HL-60 (cell line): ENCODE results near the gene ENTR1.

Experiments
- DNase-seq, 2 experiments: peaks; one replicate each; pipeline ENCODE4 v3.0.0-alpha.2; 2010 to 2020; ENCODE audit warnings: low read depth in 1 of 2, low spot score in 1 of 2
- H3K27ac ChIP-seq: fragments of 250-450 bp; sonication (Bioruptor Pico); replicated peaks from 2 replicates; pipeline ENCODE4 v1.5.1; 2020; ENCODE audit warnings: mild to moderate bottlenecking, moderate library complexity
- H3K27me3 ChIP-seq: fragments of 250-450 bp; sonication (Bioruptor Pico); 2 replicates; pipeline ENCODE4 v1.5.1; 2021; ENCODE audit warnings: mild to moderate bottlenecking, moderate library complexity; ENCODE audit not compliant: insufficient read depth, poor library complexity, severe bottlenecking
- H3K4me3 ChIP-seq: replicated peaks from 2 replicates; pipeline ENCODE4 v1.5.1; 2011; ENCODE audit warnings: mild to moderate bottlenecking, control low read depth, low read length; ENCODE audit not compliant: insufficient read depth
- GABPA ChIP-seq: IDR thresholded peaks from 2 replicates; pipeline ENCODE4 v1.6.1; 2012; ENCODE audit warnings: low read depth
- POLR2AphosphoS5 ChIP-seq: IDR thresholded peaks from 2 replicates; pipeline ENCODE4 v1.6.1; 2012; ENCODE audit warnings: low read depth
- SPI1 ChIP-seq: IDR thresholded peaks from 2 replicates; pipeline ENCODE4 v1.6.1; 2012; ENCODE audit warnings: low read depth, mild to moderate bottlenecking, borderline replicate concordance
- TF ChIP-seq, protein P1 (sequence below): IDR thresholded peaks from one replicate; pipeline ENCODE4 v1.5.1; 2011; ENCODE audit warnings: low read length, control low read depth, inconsistent platforms; ENCODE audit not compliant: insufficient read depth
- TF ChIP-seq, protein P2 (sequence below): IDR thresholded peaks from 2 replicates; pipeline ENCODE4 v1.6.1; 2012; ENCODE audit warnings: low read depth; ENCODE audit not compliant: insufficient replicate concordance

The ENTR1 gene

DNA sequence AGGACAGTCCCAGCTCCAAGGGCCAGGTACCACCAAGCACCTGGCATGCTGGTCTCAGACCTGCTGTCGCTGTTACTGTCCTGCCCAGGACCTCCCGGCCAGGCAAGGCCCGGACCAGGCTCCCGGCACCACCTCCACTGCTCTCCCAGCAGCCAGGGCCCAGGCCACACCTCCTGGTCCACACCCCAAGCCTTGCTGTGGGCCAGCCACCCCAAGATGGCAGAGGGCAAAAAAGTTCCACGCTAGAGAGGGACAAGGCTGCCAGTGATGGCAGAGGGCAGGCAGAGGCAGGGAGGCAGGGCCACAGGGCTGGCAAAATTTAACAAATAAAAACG, 48.0 kb downstream of the ENTR1 start:
- Histone ChIP-seq H3K4me3 (no peak overlapping the region), H3K27ac (no peak overlapping the region)

DNA sequence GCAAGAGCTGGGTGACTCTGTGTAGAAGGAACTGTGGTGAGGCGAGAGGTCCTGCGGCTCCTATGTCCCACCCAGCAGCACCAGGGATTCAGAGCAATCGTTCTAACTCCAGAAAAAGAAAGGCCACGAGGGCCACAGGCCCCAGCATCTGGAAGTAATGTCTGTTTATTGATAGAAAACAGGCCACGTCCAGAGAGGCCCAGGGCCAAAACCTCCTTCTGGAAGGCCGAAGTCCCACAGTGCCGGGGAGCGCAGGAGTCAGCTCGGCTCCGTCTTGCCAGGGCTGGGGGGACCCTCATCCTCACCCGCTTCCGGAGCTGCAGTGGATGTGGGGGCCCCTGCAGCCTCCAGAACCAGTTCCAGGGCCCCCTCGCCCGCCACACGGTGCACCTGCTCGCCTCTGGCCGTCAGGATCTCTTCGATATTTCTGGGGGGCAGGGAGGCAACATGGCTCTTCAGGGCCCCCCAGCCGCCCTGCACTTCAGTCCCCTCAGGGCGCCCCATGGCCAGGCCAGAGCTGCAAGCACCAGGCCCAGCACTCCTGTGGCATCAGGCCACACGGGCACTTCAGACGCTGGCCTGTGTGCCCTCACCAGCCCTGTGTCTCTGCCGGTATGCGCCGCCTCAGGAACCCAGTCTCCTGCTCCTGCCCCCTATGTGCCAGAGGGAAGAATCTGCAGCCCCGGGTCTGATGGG, 48.5 kb downstream of the ENTR1 start:
- no peaks in the 10 kb centered on the region for H3K27me3 ChIP-seq
- DNase-seq, result no peak
- no peak overlapping the region for H3K27ac ChIP-seq
- no peak for TF ChIP-seq GABPA
- TF ChIP-seq POLR2AphosphoS5, result no peak
- TF ChIP-seq, protein P1, sequence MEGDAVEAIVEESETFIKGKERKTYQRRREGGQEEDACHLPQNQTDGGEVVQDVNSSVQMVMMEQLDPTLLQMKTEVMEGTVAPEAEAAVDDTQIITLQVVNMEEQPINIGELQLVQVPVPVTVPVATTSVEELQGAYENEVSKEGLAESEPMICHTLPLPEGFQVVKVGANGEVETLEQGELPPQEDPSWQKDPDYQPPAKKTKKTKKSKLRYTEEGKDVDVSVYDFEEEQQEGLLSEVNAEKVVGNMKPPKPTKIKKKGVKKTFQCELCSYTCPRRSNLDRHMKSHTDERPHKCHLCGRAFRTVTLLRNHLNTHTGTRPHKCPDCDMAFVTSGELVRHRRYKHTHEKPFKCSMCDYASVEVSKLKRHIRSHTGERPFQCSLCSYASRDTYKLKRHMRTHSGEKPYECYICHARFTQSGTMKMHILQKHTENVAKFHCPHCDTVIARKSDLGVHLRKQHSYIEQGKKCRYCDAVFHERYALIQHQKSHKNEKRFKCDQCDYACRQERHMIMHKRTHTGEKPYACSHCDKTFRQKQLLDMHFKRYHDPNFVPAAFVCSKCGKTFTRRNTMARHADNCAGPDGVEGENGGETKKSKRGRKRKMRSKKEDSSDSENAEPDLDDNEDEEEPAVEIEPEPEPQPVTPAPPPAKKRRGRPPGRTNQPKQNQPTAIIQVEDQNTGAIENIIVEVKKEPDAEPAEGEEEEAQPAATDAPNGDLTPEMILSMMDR, result no peak
- TF ChIP-seq SPI1, result no peak
- TF ChIP-seq, protein P2, sequence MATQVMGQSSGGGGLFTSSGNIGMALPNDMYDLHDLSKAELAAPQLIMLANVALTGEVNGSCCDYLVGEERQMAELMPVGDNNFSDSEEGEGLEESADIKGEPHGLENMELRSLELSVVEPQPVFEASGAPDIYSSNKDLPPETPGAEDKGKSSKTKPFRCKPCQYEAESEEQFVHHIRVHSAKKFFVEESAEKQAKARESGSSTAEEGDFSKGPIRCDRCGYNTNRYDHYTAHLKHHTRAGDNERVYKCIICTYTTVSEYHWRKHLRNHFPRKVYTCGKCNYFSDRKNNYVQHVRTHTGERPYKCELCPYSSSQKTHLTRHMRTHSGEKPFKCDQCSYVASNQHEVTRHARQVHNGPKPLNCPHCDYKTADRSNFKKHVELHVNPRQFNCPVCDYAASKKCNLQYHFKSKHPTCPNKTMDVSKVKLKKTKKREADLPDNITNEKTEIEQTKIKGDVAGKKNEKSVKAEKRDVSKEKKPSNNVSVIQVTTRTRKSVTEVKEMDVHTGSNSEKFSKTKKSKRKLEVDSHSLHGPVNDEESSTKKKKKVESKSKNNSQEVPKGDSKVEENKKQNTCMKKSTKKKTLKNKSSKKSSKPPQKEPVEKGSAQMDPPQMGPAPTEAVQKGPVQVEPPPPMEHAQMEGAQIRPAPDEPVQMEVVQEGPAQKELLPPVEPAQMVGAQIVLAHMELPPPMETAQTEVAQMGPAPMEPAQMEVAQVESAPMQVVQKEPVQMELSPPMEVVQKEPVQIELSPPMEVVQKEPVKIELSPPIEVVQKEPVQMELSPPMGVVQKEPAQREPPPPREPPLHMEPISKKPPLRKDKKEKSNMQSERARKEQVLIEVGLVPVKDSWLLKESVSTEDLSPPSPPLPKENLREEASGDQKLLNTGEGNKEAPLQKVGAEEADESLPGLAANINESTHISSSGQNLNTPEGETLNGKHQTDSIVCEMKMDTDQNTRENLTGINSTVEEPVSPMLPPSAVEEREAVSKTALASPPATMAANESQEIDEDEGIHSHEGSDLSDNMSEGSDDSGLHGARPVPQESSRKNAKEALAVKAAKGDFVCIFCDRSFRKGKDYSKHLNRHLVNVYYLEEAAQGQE, result no peak
- no peak overlapping the region for H3K4me3 ChIP-seq

More for the DNA sequence above, 48.0 kb downstream of the ENTR1 start:
- no peak for DNase-seq
- TF ChIP-seq POLR2AphosphoS5 (no peak), GABPA (no peak), SPI1 (no peak)
- TF ChIP-seq, protein P2, result no peak
- TF ChIP-seq, protein P1, result no peak
- no peaks in the 10 kb centered on the region for H3K27me3 ChIP-seq

DNA sequence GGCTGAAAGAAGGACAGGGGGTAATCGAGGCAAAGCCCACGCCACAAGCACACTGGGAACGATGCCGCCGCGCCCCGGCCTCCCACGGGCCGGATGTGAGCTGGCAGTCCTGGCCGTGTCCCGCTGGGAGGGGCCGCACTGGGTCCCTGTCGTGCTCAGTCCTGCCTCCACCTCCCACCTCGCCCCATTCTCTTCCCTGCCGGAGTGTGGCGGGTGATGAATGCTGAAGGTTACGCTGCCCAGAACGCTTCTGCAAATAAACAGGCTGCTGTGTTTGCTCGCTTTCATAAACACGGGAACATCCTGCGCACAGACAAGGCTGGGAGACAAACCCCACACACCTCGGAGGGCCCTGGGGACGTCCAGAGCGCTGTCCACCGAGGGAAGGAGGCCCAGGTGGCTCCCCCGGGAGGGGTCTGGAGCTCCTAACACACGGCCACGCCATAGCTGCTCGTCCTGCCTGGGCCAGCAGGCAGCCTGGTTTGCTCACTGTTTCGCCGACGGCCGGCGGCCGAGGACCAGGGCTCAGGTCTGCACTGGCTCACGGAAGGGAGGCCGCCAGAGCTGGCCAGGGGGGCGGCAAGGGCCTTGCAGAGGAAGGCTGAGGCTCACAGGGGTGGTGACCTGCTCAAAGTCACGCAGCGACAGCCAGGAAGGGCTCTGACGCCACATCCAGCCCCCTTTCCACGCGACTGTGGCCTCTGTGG, 49.2 kb downstream of the ENTR1 start:
- H3K27ac ChIP-seq, result no peak overlapping the region
- TF ChIP-seq, protein P1, result no peak
- TF ChIP-seq SPI1, result no peak
- TF ChIP-seq POLR2AphosphoS5, result no peak
- no peak for TF ChIP-seq GABPA
- TF ChIP-seq, protein P2, result no peak
- no peaks in the 10 kb centered on the region for H3K27me3 ChIP-seq
- H3K4me3 ChIP-seq, result no peak overlapping the region
- DNase-seq, result no peak
